ENCODE measurements around the gene KRTAP10-12. TPM values are rescaled to one million over a fixed set of nuclear protein-coding genes. Genes with fewer than 3 reads are reported as not detected.

Gene KRTAP10-12
- polyA plus RNA-seq, 1 of the 3 experiments (the other 2 are of a cell fraction) = not detected

- no peak overlapping the region for H3K4me3 ChIP-seq (ENCODE audit: low read depth in 2 of 2, low read length in 1 of 2)
- ChIA-PET POLR2A (no interaction called here), CTCF (no interaction called here)
- H3F3A ChIP-seq (replicated peaks; ENCODE audit: insufficient read depth) = no peaks in the 10 kb centered on the region
- H3K9me2 ChIP-seq = no peaks in the 10 kb centered on the region
- H3K9me3 ChIP-seq = no peaks in the 10 kb centered on the region
- H3K4me1 ChIP-seq (ENCODE audit: control insufficient read depth in 1 of 2, insufficient read depth in 2 of 2, low read depth in 1 of 2, low read length in 1 of 2) = no peaks in the 10 kb centered on the region
- H2AFZ ChIP-seq (ENCODE audit: low read depth) = no peak overlapping the region
- H3K4me2 ChIP-seq = no peak overlapping the region
- 51% methylated on average over 11 of the region's 13 CpGs for WGBS (ENCODE audit: low lambda C conversion rate)
- TF ChIP-seq JUND (IDR thresholded peaks at IDR 0.05) = no peak
- TF ChIP-seq, protein P1, sequence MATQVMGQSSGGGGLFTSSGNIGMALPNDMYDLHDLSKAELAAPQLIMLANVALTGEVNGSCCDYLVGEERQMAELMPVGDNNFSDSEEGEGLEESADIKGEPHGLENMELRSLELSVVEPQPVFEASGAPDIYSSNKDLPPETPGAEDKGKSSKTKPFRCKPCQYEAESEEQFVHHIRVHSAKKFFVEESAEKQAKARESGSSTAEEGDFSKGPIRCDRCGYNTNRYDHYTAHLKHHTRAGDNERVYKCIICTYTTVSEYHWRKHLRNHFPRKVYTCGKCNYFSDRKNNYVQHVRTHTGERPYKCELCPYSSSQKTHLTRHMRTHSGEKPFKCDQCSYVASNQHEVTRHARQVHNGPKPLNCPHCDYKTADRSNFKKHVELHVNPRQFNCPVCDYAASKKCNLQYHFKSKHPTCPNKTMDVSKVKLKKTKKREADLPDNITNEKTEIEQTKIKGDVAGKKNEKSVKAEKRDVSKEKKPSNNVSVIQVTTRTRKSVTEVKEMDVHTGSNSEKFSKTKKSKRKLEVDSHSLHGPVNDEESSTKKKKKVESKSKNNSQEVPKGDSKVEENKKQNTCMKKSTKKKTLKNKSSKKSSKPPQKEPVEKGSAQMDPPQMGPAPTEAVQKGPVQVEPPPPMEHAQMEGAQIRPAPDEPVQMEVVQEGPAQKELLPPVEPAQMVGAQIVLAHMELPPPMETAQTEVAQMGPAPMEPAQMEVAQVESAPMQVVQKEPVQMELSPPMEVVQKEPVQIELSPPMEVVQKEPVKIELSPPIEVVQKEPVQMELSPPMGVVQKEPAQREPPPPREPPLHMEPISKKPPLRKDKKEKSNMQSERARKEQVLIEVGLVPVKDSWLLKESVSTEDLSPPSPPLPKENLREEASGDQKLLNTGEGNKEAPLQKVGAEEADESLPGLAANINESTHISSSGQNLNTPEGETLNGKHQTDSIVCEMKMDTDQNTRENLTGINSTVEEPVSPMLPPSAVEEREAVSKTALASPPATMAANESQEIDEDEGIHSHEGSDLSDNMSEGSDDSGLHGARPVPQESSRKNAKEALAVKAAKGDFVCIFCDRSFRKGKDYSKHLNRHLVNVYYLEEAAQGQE (IDR thresholded peaks at IDR 0.05; ENCODE audit: low read depth, low read length) = no peak
- no peak for TF ChIP-seq NFIC (IDR thresholded peaks at IDR 0.05; ENCODE audit: borderline replicate concordance)
- TF ChIP-seq GABPA (IDR thresholded peaks at IDR 0.05; ENCODE audit: low read depth) = no peak
- TF ChIP-seq MXI1 (IDR thresholded peaks at IDR 0.05; ENCODE audit: low read depth, low read length) = no peak
- no peak for TF ChIP-seq RFX5 (IDR thresholded peaks at IDR 0.05; ENCODE audit: low read length)
- TF ChIP-seq FOXM1 (IDR thresholded peaks at IDR 0.05; ENCODE audit: low read depth) = no peak
- TF ChIP-seq, protein P2, sequence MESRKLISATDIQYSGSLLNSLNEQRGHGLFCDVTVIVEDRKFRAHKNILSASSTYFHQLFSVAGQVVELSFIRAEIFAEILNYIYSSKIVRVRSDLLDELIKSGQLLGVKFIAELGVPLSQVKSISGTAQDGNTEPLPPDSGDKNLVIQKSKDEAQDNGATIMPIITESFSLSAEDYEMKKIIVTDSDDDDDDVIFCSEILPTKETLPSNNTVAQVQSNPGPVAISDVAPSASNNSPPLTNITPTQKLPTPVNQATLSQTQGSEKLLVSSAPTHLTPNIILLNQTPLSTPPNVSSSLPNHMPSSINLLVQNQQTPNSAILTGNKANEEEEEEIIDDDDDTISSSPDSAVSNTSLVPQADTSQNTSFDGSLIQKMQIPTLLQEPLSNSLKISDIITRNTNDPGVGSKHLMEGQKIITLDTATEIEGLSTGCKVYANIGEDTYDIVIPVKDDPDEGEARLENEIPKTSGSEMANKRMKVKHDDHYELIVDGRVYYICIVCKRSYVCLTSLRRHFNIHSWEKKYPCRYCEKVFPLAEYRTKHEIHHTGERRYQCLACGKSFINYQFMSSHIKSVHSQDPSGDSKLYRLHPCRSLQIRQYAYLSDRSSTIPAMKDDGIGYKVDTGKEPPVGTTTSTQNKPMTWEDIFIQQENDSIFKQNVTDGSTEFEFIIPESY (IDR thresholded peaks at IDR 0.05; ENCODE audit: borderline replicate concordance, low read depth) = no peak
- peaks cover 48% of the 10 kb centered on the region for H3K27me3 ChIP-seq (ENCODE audit: insufficient read depth)
- H3K9ac ChIP-seq = no peak overlapping the region
- no peaks in the 10 kb centered on the region for H3K36me3 ChIP-seq (replicated peaks in 1 of 2; ENCODE audit: control insufficient read depth in 1 of 2, insufficient read depth in 2 of 2, low read length in 1 of 2)
- no peak overlapping the region for H3K27ac ChIP-seq (ENCODE audit: low read depth in 2 of 2, low read length in 1 of 2)
- DNase-seq = no peak
- no peaks in the 10 kb centered on the region for H3K79me2 ChIP-seq (ENCODE audit: insufficient read depth)
- H4K20me1 ChIP-seq (ENCODE audit: insufficient read depth) = no peaks in the 10 kb centered on the region
These were observed 19.1 kb upstream of the KRTAP10-12 start for GRCh38 chr21:44677881-44678280.

DNA sequence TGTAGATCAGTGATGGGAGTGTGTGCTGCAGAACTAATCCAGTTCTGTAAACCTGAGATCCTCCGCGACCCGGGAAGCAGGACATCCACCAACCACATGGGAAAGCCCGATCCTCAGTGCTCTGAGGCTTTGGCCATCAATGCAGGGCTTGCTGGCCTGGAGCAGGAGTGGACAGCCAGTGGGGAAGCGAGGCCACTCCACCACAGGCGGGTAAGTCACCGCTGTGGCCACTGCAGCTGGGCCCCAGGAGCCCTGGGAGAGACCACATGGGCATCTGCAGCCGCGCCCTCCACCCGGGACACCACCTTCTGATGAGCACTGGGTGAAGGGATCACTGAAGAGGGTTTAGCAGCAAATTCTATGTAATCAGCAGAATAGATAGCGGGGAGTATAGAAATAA is 15.8 kb upstream of the KRTAP10-12 start:
- ChIA-PET POLR2A (no interaction called here), CTCF (interaction anchor here (1.1 kb wide), 1 partner anchor 10 kb away, joined by 3 read pairs; no protein-coding TSS in a partner anchor)
- Histone ChIP-seq H3K27ac (ENCODE audit: low read depth in 2 of 2, low read length in 1 of 2) (no peak overlapping the region), H3K9me2 (no peaks in the 10 kb centered on the region), H3K4me2 (no peak overlapping the region), H3F3A (replicated peaks; ENCODE audit: insufficient read depth) (no peaks in the 10 kb centered on the region), H3K36me3 (replicated peaks in 1 of 2; ENCODE audit: control insufficient read depth in 1 of 2, insufficient read depth in 2 of 2, low read length in 1 of 2) (no peaks in the 10 kb centered on the region), H4K20me1 (ENCODE audit: insufficient read depth) (no peaks in the 10 kb centered on the region), H3K27me3 (ENCODE audit: insufficient read depth) (peaks cover 38% of the 10 kb centered on the region), H3K79me2 (ENCODE audit: insufficient read depth) (no peaks in the 10 kb centered on the region), H3K4me1 (ENCODE audit: control insufficient read depth in 1 of 2, insufficient read depth in 2 of 2, low read depth in 1 of 2, low read length in 1 of 2) (no peaks in the 10 kb centered on the region), H3K4me3 (ENCODE audit: low read depth in 2 of 2, low read length in 1 of 2) (no peak overlapping the region), H2AFZ (ENCODE audit: low read depth) (no peak overlapping the region), H3K9ac (no peak overlapping the region), H3K9me3 (no peaks in the 10 kb centered on the region)
- WGBS (ENCODE audit: low lambda C conversion rate) = 13% methylated on average over 11 of the region's 11 CpGs
- no peak for TF ChIP-seq NFIC (IDR thresholded peaks at IDR 0.05; ENCODE audit: borderline replicate concordance)
- no peak for DNase-seq

Data from SK-N-SH (cell line).